CD4-positive, alpha-beta T cell treated with Interleukin-4 for 4 hours (primary cell): Measurements from ENCODE around the gene MSANTD3.

Experiments used
- DNase-seq: peaks from one replicate; pipeline ENCODE4 v3.0.0-alpha.2; 2020

MSANTD3 gene

GRCh38 chr9:100466829-100467221 lies 39.9 kb downstream of the MSANTD3 start:
- no peak for DNase-seq

GRCh38 chr9:100468041-100468440 lies 41.1 kb downstream of the MSANTD3 start:
- DNase-seq: no peak

GRCh38 chr9:100472268-100472667 lies 45.3 kb downstream of the MSANTD3 start:
- DNase-seq: no peak

GRCh38 chr9:100472788-100473275 lies 45.9 kb downstream of the MSANTD3 start, which contains the start of gene TMEFF1:
Gene TMEFF1 (plus strand): TSS chr9:100473149. CDS start chr9:100473545, 396 bp downstream.
- peak; percentile 2 for DNase-seq

GRCh38 chr9:100473276-100474081 lies 46.5 kb downstream of the MSANTD3 start:
- no peak for DNase-seq

GRCh38 chr9:100474082-100474923 lies 47.4 kb downstream of the MSANTD3 start:
- DNase-seq: no peak

- no peak for DNase-seq
These were observed 48.0 kb downstream of the MSANTD3 start for GRCh38 chr9:100474924-100475276.

GRCh38 chr9:100477241-100477640 lies 50.3 kb downstream of the MSANTD3 start:
- no peak for DNase-seq

- DNase-seq: no peak
These were observed 51.2 kb downstream of the MSANTD3 start for GRCh38 chr9:100478192-100478591.

GRCh38 chr9:100479820-100480219 lies 52.9 kb downstream of the MSANTD3 start:
- DNase-seq: no peak

GRCh38 chr9:100485196-100485595 lies 58.3 kb downstream of the MSANTD3 start:
- DNase-seq: no peak

GRCh38 chr9:100486479-100487176 lies 59.7 kb downstream of the MSANTD3 start:
- no peak for DNase-seq

- no peak for DNase-seq
These were observed 61.2 kb downstream of the MSANTD3 start for GRCh38 chr9:100488177-100488576.

- no peak for DNase-seq
These were observed 62.9 kb downstream of the MSANTD3 start for GRCh38 chr9:100489836-100490235.

GRCh38 chr9:100492952-100493351 lies 66.0 kb downstream of the MSANTD3 start:
- DNase-seq: no peak

- no peak for DNase-seq
These were observed 71.6 kb downstream of the MSANTD3 start for GRCh38 chr9:100498592-100498991.

- no peak for DNase-seq
These were observed 72.5 kb downstream of the MSANTD3 start for GRCh38 chr9:100499460-100499859.

- DNase-seq: no peak
These were observed 72.9 kb downstream of the MSANTD3 start for GRCh38 chr9:100499866-100500265.
